A549 (cell line): Measurements from ENCODE around the gene FBXO48.

Source experiments
- FOSL2 ChIP-seq, 2 experiments: fragments of 450-650 bp in 1 of 2; fragments of >200 bp in 1 of 2; sonication (Bioruptor Twin) in 1 of 2; formaldehyde crosslinking; IDR thresholded peaks; 2 replicates each; pipeline versions ENCODE4 v1.5.0 to v1.6.1; 2016 to 2020; ENCODE audit warnings: mild to moderate bottlenecking in 1 of 2, moderate library complexity in 1 of 2
- FOXS1 ChIP-seq: fragments of 250-450 bp; sonication (Bioruptor Pico); IDR thresholded peaks from 2 replicates; pipeline ENCODE4 v1.5.0; 2020; ENCODE audit warnings: mild to moderate bottlenecking, moderate library complexity
- MAFK ChIP-seq: fragments of 450-650 bp; IDR thresholded peaks from 2 replicates; pipeline ENCODE4 v1.6.1; 2014; ENCODE audit not compliant: partially characterized antibody
- POLR2A ChIP-seq: IDR thresholded peaks from 2 replicates; pipeline ENCODE4 v1.6.1; 2012; ENCODE audit warnings: mild to moderate bottlenecking, low read length
- RARB ChIP-seq: fragments of 250-450 bp; sonication (Bioruptor Pico); IDR thresholded peaks from 2 replicates; pipeline ENCODE4 v1.8.0; 2021; ENCODE audit warnings: mild to moderate bottlenecking, moderate library complexity
- TF ChIP-seq, protein P1 (sequence below): fragments of >200 bp; sonication (Bioruptor Twin); formaldehyde crosslinking; IDR thresholded peaks from 3 replicates; pipeline ENCODE4 v1.5.1; 2016

DNA sequence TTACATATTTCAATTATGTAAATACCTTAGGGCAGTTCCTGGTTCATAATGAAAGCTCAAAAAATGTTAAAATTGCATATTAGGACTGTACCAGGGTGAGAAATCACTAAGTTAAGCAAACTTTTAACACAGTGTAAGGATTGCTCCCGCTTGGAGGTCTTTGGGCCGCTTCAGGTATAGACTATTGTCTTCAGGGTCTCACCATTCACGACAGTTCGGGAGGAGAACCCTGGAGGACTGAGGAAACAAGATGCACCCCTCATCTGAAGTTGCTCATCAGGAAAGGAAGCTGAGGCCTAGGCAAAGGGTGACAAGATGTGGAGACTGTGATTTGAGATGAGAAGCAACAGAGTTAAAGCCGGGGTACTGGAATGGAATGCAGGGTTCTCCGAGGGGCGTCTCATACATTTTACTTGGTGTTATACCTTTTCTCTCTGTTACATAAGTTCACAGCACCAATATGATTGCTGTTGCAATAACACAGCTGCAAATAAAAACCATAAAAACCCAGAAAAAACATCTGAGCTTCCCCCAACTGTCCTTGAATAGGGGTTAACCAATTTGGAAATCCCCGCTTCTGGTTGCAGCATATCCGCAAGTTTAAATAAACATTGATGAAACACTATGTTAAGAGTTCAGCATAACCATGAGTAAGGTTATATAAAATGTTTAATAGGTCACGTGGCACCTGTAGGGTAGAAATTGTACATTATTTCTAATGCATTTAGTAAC, 40.1 kb downstream of the FBXO48 start:
- peak; percentile 65; the same call in 1 of the 2 replicates for TF ChIP-seq FOXS1
- TF ChIP-seq, protein P1, sequence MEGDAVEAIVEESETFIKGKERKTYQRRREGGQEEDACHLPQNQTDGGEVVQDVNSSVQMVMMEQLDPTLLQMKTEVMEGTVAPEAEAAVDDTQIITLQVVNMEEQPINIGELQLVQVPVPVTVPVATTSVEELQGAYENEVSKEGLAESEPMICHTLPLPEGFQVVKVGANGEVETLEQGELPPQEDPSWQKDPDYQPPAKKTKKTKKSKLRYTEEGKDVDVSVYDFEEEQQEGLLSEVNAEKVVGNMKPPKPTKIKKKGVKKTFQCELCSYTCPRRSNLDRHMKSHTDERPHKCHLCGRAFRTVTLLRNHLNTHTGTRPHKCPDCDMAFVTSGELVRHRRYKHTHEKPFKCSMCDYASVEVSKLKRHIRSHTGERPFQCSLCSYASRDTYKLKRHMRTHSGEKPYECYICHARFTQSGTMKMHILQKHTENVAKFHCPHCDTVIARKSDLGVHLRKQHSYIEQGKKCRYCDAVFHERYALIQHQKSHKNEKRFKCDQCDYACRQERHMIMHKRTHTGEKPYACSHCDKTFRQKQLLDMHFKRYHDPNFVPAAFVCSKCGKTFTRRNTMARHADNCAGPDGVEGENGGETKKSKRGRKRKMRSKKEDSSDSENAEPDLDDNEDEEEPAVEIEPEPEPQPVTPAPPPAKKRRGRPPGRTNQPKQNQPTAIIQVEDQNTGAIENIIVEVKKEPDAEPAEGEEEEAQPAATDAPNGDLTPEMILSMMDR: no peak
- TF ChIP-seq MAFK: no peak
- no peak for TF ChIP-seq POLR2A
- TF ChIP-seq RARB (CRISPR knock-in tag): no peak
- no peak for TF ChIP-seq FOSL2 (IDR thresholded peaks at IDR 0.05)
- no peak for TF ChIP-seq FOSL2 (CRISPR knock-in tag; IDR thresholded peaks at IDR 0.05)
